HFFc6 (cell line): ENCODE measurements around the gene IRGC. TPM values are rescaled to one million over a fixed set of nuclear protein-coding genes. Genes with fewer than 3 reads are reported as not detected.

Experiments
- DNase-seq: peaks from one replicate; pipeline ENCODE4 v3.0.0-alpha.2; 2018
- H3K27ac Mint-ChIP-seq: 2 replicates; pipeline ENCODE4 v1.8.0; 2020; ENCODE audit warnings: mild to moderate bottlenecking, mixed read lengths
- H3K27me3 Mint-ChIP-seq: 2 replicates; pipeline ENCODE4 v1.8.0; 2021; ENCODE audit warnings: mild to moderate bottlenecking, moderate library complexity, mixed read lengths; ENCODE audit not compliant: insufficient read depth
- H3K36me3 Mint-ChIP-seq: 2 replicates; pipeline ENCODE4 v1.8.0; 2021; ENCODE audit warnings: low read depth, mixed read lengths
- H3K4me1 Mint-ChIP-seq: 2 replicates; pipeline ENCODE4 v1.8.0; 2020; ENCODE audit warnings: low read depth, mixed read lengths
- H3K4me3 Mint-ChIP-seq: 2 replicates; pipeline ENCODE4 v1.8.0; 2020; ENCODE audit warnings: mild to moderate bottlenecking, moderate library complexity, mixed read lengths
- H3K9me3 Mint-ChIP-seq: 2 replicates; pipeline ENCODE4 v1.8.0; 2020; ENCODE audit warnings: mild to moderate bottlenecking, mixed read lengths
- CTCF ChIP-seq: fragments of 200-600 bp; sonication (generic); IDR thresholded peaks from 2 replicates; pipeline ENCODE4 v1.5.0; 2021; ENCODE audit warnings: antibody characterized with exemption, mild to moderate bottlenecking
- total RNA-seq, 6 experiments: library from RNA; stranded (reverse); fragmentation: NEBNext Ultra II Directional; extraction: Animal tissue kit (Norgen Biotek cat#: 25700); gene quantifications; 2 replicates in 1 of 6; 3 replicates in 5 of 6; pipeline ENCODE4 v1.2.3, GENCODE V29; 2021

IRGC gene
- total RNA-seq, 6 experiments from 2014 or later: not detected

GRCh38 chr19:43684326-43684725, 31.6 kb upstream of the IRGC start:
- Mint-ChIP-seq H3K27ac (no peak overlapping the region), H3K9me3 (no peaks in the 10 kb centered on the region), H3K4me1 (peaks cover 11% of the 10 kb centered on the region), H3K27me3 (peaks cover 7% of the 10 kb centered on the region), H3K4me3 (no peak overlapping the region), H3K36me3 (no peaks in the 10 kb centered on the region)
- no peak for TF ChIP-seq CTCF
- no peak for DNase-seq

GRCh38 chr19:43687660-43687997, 28.2 kb upstream of the IRGC start:
- peaks cover 16% of the 10 kb centered on the region for H3K36me3 Mint-ChIP-seq
- H3K9me3 Mint-ChIP-seq: peaks cover 24% of the 10 kb centered on the region
- peaks cover 9% of the 10 kb centered on the region for H3K27me3 Mint-ChIP-seq
- peaks cover 11% of the 10 kb centered on the region for H3K4me1 Mint-ChIP-seq
- H3K27ac Mint-ChIP-seq: no peak overlapping the region
- H3K4me3 Mint-ChIP-seq: no peak overlapping the region
- no peak for DNase-seq
- TF ChIP-seq CTCF: no peak

GRCh38 chr19:43688059-43688701, 27.7 kb upstream of the IRGC start:
- DNase-seq: no peak
- Mint-ChIP-seq H3K36me3 (peaks cover 16% of the 10 kb centered on the region), H3K27me3 (peaks cover 9% of the 10 kb centered on the region), H3K27ac (no peak overlapping the region), H3K4me3 (no peak overlapping the region), H3K4me1 (peaks cover 11% of the 10 kb centered on the region), H3K9me3 (peaks cover 24% of the 10 kb centered on the region)
- TF ChIP-seq CTCF: no peak

- DNase-seq: no peak
- Mint-ChIP-seq H3K27ac (no peak overlapping the region), H3K4me1 (peaks cover 11% of the 10 kb centered on the region), H3K27me3 (peaks cover 10% of the 10 kb centered on the region), H3K9me3 (peaks cover 24% of the 10 kb centered on the region), H3K36me3 (peaks cover 16% of the 10 kb centered on the region), H3K4me3 (no peak overlapping the region)
- TF ChIP-seq CTCF: no peak
These were observed 25.4 kb upstream of the IRGC start for GRCh38 chr19:43690444-43690843.

GRCh38 chr19:43690890-43691289, 25.0 kb upstream of the IRGC start:
- DNase-seq: no peak
- H3K27me3 Mint-ChIP-seq: peaks cover 10% of the 10 kb centered on the region
- H3K4me1 Mint-ChIP-seq: peaks cover 11% of the 10 kb centered on the region
- H3K36me3 Mint-ChIP-seq: peaks cover 16% of the 10 kb centered on the region
- H3K9me3 Mint-ChIP-seq: peaks cover 24% of the 10 kb centered on the region
- H3K4me3 Mint-ChIP-seq: no peak overlapping the region
- TF ChIP-seq CTCF: no peak
- H3K27ac Mint-ChIP-seq: no peak overlapping the region

- H3K27me3 Mint-ChIP-seq: peaks cover 11% of the 10 kb centered on the region
- H3K4me1 Mint-ChIP-seq: peaks cover 10% of the 10 kb centered on the region
- DNase-seq: no peak
- H3K36me3 Mint-ChIP-seq: peaks cover 22% of the 10 kb centered on the region
- H3K9me3 Mint-ChIP-seq: peaks cover 32% of the 10 kb centered on the region
- no peak for TF ChIP-seq CTCF
- no peak overlapping the region for H3K4me3 Mint-ChIP-seq
- H3K27ac Mint-ChIP-seq: no peak overlapping the region
These were observed 24.1 kb upstream of the IRGC start for GRCh38 chr19:43691755-43692154.
